ENCODE measurements around the gene CNOT11.

DNA sequence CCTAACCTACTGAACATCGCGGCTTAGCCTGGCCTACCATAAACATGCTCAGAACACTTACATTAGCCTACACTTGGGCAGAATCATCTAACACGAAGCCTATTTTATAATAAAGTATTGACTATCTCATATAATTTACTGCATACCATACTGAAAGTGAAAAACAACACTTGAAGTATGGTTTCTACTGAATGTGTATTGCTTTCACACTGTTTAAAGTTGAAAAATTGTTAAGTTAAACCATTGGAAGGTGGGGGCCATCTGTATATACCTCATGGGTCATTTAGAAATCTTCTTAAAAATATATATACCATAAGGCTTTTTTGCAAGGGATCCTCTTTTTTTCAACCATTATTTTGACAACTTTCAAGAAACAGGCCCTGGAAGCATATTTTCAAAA is 39.3 kb downstream of the CNOT11 start:
- TF ChIP-seq POLR2A (IDR thresholded peaks at IDR 0.05) = no peak
- TF ChIP-seq, protein P1, sequence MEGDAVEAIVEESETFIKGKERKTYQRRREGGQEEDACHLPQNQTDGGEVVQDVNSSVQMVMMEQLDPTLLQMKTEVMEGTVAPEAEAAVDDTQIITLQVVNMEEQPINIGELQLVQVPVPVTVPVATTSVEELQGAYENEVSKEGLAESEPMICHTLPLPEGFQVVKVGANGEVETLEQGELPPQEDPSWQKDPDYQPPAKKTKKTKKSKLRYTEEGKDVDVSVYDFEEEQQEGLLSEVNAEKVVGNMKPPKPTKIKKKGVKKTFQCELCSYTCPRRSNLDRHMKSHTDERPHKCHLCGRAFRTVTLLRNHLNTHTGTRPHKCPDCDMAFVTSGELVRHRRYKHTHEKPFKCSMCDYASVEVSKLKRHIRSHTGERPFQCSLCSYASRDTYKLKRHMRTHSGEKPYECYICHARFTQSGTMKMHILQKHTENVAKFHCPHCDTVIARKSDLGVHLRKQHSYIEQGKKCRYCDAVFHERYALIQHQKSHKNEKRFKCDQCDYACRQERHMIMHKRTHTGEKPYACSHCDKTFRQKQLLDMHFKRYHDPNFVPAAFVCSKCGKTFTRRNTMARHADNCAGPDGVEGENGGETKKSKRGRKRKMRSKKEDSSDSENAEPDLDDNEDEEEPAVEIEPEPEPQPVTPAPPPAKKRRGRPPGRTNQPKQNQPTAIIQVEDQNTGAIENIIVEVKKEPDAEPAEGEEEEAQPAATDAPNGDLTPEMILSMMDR (IDR thresholded peaks at IDR 0.05) = no peak

Data from uterus (tissue), 2 donors.